ENCODE measurements around the gene DDX25.
A peak's percentile ranks its signal among the peaks of the same experiment; 100 is the strongest.

GRCh38 chr11:125887373-125888324 is 16.7 kb upstream of the DDX25 start, which contains the start of gene HYLS1:
- TF ChIP-seq, protein P1, sequence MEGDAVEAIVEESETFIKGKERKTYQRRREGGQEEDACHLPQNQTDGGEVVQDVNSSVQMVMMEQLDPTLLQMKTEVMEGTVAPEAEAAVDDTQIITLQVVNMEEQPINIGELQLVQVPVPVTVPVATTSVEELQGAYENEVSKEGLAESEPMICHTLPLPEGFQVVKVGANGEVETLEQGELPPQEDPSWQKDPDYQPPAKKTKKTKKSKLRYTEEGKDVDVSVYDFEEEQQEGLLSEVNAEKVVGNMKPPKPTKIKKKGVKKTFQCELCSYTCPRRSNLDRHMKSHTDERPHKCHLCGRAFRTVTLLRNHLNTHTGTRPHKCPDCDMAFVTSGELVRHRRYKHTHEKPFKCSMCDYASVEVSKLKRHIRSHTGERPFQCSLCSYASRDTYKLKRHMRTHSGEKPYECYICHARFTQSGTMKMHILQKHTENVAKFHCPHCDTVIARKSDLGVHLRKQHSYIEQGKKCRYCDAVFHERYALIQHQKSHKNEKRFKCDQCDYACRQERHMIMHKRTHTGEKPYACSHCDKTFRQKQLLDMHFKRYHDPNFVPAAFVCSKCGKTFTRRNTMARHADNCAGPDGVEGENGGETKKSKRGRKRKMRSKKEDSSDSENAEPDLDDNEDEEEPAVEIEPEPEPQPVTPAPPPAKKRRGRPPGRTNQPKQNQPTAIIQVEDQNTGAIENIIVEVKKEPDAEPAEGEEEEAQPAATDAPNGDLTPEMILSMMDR (IDR thresholded peaks at IDR 0.05) = no peak
- peak in 1 of 2 donors; percentile 33 for TF ChIP-seq POLR2A (IDR thresholded peaks at IDR 0.05)

All from vagina (tissue), 2 donors.